ENCODE measurements around the gene GCN1.

GCN1 gene

GRCh38 chr12:120141336-120141735 lies 53.2 kb downstream of the GCN1 start:
- TF ChIP-seq CTCF (conservative IDR thresholded peaks at IDR 0.05; ENCODE audit: low read depth) = no peak
- ChIA-PET CTCF (no interaction called here), POLR2A (ENCODE audit: low non-redundant PET) (no interaction called here)
- no peak overlapping the region for H3K27ac ChIP-seq
- no peak for DNase-seq (ENCODE audit: low spot score)

- ChIA-PET POLR2A (ENCODE audit: low non-redundant PET) (no interaction called here), CTCF (no interaction called here)
These were observed 53.9 kb downstream of the GCN1 start for GRCh38 chr12:120140603-120141002.

GRCh38 chr12:120139958-120140357 lies 54.6 kb downstream of the GCN1 start:
- TF ChIP-seq CTCF (conservative IDR thresholded peaks at IDR 0.05; ENCODE audit: low read depth) = no peak

More at GRCh38 chr12:120140603-120141002, 53.9 kb downstream of the GCN1 start:
- no peak overlapping the region for H3K27ac ChIP-seq
- no peak for DNase-seq (ENCODE audit: low spot score)
- TF ChIP-seq CTCF (conservative IDR thresholded peaks at IDR 0.05; ENCODE audit: low read depth) = no peak

GRCh38 chr12:120138366-120138765 lies 56.1 kb downstream of the GCN1 start:
- ChIA-PET CTCF (no interaction called here), POLR2A (ENCODE audit: low non-redundant PET) (no interaction called here)
- no peak for TF ChIP-seq CTCF (conservative IDR thresholded peaks at IDR 0.05; ENCODE audit: low read depth)

More at GRCh38 chr12:120139958-120140357, 54.6 kb downstream of the GCN1 start:
- no peak for DNase-seq (ENCODE audit: low spot score)
- ChIA-PET CTCF (no interaction called here), POLR2A (ENCODE audit: low non-redundant PET) (no interaction called here)
- H3K27ac ChIP-seq = no peak overlapping the region

GRCh38 chr12:120137833-120138232 lies 56.7 kb downstream of the GCN1 start:
- no peak for TF ChIP-seq CTCF (conservative IDR thresholded peaks at IDR 0.05; ENCODE audit: low read depth)
- ChIA-PET CTCF (no interaction called here), POLR2A (ENCODE audit: low non-redundant PET) (no interaction called here)
- no peak for DNase-seq (ENCODE audit: low spot score)
- no peak overlapping the region for H3K27ac ChIP-seq

More at GRCh38 chr12:120138366-120138765, 56.1 kb downstream of the GCN1 start:
- DNase-seq (ENCODE audit: low spot score) = no peak
- H3K27ac ChIP-seq = no peak overlapping the region

GRCh38 chr12:120136093-120136770 lies 58.3 kb downstream of the GCN1 start:
- no peak overlapping the region for H3K27ac ChIP-seq

More at GRCh38 chr12:120136093-120136770, 58.3 kb downstream of the GCN1 start:
- no peak for DNase-seq (ENCODE audit: low spot score)
- ChIA-PET POLR2A (ENCODE audit: low non-redundant PET) (no interaction called here), CTCF (interaction anchor here (0.7 kb wide), 1 partner anchor 1223 kb away, joined by 3 read pairs; no protein-coding TSS in a partner anchor)
- no peak for TF ChIP-seq CTCF (conservative IDR thresholded peaks at IDR 0.05; ENCODE audit: low read depth)
